Measurements from ENCODE around the gene KIAA1549. TPM values are rescaled to one million over a fixed set of nuclear protein-coding genes. Genes with fewer than 3 reads are reported as not detected.

The KIAA1549 gene
- total RNA-seq, 2 donors from 2014 or later, result 18.7 to 19.3 TPM

- Mint-ChIP-seq H3K27ac (no peak overlapping the region), H3K4me1 (peaks cover 29% of the 10 kb centered on the region), H3K4me3 (peak overlapping the region; percentile 62), H3K9me3 (peaks cover 2% of the 10 kb centered on the region), H3K27me3 (ENCODE audit: insufficient read depth) (peaks cover 13% of the 10 kb centered on the region), H3K36me3 (ENCODE audit: low read depth) (no peaks in the 10 kb centered on the region)
- TF ChIP-seq CTCF (conservative IDR thresholded peaks at IDR 0.05), result no peak
- Histone ChIP-seq H3K4me1 (ENCODE audit: control insufficient read depth, insufficient read depth, low read length) (peaks cover 3% of the 10 kb centered on the region), H3K27me3 (ENCODE audit: control insufficient read depth, insufficient read depth, low read length, poor library complexity, severe bottlenecking) (peaks cover 9% of the 10 kb centered on the region), H3K4me3 (ENCODE audit: low read length) (peak overlapping the region; percentile 77), H3K9me3 (ENCODE audit: control insufficient read depth, low read length) (no peaks in the 10 kb centered on the region), H3K9ac (ENCODE audit: extremely low read depth, low read length, poor library complexity, severe bottlenecking) (peak overlapping the region; percentile 54), H3K27ac (ENCODE audit: low read depth, low read length) (peak overlapping the region; percentile 72), H3K36me3 (ENCODE audit: control insufficient read depth, insufficient read depth, low read length) (no peaks in the 10 kb centered on the region)
- DNase-seq, result no peak
- 45 to 50% methylated on average over 10 to 14 of the region's 14 CpGs for WGBS, 2 experiments (ENCODE audit: insufficient coverage in 1 of 2, insufficient read length in 1 of 2)
These were observed 1.0 kb upstream of the KIAA1549 start for GRCh38 chr7:138982204-138982623.

DNA sequence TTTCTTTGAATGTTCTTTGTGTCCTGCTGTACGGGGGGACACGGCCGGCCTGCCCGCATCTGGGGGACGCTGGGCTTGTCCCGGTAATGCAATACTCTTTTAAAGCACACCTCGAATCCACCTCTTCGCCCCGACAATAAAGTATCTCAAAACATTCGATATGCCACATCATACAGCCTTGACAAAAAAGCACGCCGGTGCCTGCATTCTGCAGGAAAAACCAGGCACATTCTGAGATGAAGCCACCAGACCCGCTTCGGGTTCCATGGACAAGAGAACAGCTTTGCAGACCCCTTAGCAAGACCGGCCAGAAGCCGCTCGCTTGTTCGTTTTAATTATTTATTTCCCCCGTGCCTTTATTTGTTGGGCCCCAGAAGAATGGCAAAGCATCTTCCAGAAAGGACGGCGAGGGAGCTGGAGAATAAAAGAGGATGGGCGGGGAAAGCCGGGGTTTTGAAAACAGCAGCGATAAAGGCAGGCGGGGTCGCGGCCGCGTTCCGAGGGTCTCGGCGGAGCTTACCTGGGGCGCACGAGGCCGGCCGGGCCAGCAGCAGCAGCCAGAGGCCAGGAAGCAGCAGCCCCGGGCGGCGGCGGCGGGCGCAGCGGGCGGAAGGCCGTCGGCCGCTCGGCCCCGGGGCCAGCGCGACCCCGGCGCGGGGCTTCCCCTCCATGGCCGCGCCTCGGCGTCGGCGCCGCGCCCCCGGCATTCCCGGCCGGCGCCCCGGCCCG, 462 bp downstream of the KIAA1549 start:
- Mint-ChIP-seq H3K27me3 (ENCODE audit: insufficient read depth) (peaks cover 13% of the 10 kb centered on the region), H3K4me3 (peak overlapping the region; percentile 92), H3K4me1 (peaks cover 33% of the 10 kb centered on the region), H3K36me3 (ENCODE audit: low read depth) (no peaks in the 10 kb centered on the region), H3K27ac (peak overlapping the region; percentile 88), H3K9me3 (no peaks in the 10 kb centered on the region)
- WGBS, 2 experiments (ENCODE audit: insufficient coverage in 1 of 2, insufficient read length in 1 of 2), result 0% methylated on average over 3 to 68 of the region's 68 CpGs
- no peaks in the 10 kb centered on the region for H3K9me3 ChIP-seq (ENCODE audit: control insufficient read depth, low read length)
- H3K27me3 ChIP-seq (ENCODE audit: control insufficient read depth, insufficient read depth, low read length, poor library complexity, severe bottlenecking), result peaks cover 9% of the 10 kb centered on the region
- DNase-seq, result peak; percentile 76
- peak overlapping the region; percentile 75 for H3K9ac ChIP-seq (ENCODE audit: extremely low read depth, low read length, poor library complexity, severe bottlenecking)
- H3K4me1 ChIP-seq (ENCODE audit: control insufficient read depth, insufficient read depth, low read length), result peaks cover 3% of the 10 kb centered on the region
- TF ChIP-seq CTCF (conservative IDR thresholded peaks at IDR 0.05), result no peak
- peak overlapping the region; percentile 40 for H3K27ac ChIP-seq (ENCODE audit: low read depth, low read length)
- H3K36me3 ChIP-seq (ENCODE audit: control insufficient read depth, insufficient read depth, low read length), result no peaks in the 10 kb centered on the region
- peak overlapping the region; percentile 89 for H3K4me3 ChIP-seq (ENCODE audit: low read length)

DNA sequence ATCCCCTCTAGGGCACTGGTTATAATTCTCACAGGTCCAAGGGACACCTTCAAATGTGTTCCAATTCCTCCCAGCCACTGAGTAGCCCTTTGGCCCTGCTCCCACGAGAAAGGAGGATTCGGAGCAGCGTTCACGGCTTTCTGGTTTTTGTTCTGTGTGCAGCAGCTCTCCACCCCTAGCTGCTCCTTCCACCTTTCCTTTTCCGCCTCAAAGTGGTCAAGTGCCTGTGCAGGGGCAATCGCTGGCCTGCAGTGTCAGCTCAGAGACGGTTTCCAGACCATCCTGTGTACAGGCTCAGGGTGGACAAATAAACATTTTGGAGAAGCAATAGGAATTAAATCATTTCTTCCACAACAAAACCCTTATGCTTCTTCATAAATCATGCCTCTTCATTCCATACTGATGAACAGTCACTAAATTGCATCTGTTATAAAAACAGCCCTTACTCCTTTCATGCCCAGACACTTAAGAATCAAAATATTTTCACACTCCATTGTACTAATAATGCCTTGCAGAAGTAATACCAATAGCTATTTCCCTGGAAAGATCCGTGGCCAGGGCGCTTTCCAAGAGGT, 1.1 kb downstream of the KIAA1549 start:
- H3K9me3 Mint-ChIP-seq, result no peaks in the 10 kb centered on the region
- no peak for TF ChIP-seq CTCF (conservative IDR thresholded peaks at IDR 0.05)
- Histone ChIP-seq H3K9me3 (ENCODE audit: control insufficient read depth, low read length) (no peaks in the 10 kb centered on the region), H3K9ac (ENCODE audit: extremely low read depth, low read length, poor library complexity, severe bottlenecking) (peak overlapping the region; percentile 75), H3K27ac (ENCODE audit: low read depth, low read length) (no peak overlapping the region), H3K36me3 (ENCODE audit: control insufficient read depth, insufficient read depth, low read length) (no peaks in the 10 kb centered on the region), H3K4me1 (ENCODE audit: control insufficient read depth, insufficient read depth, low read length) (peaks cover 4% of the 10 kb centered on the region), H3K4me3 (ENCODE audit: low read length) (peak overlapping the region; percentile 89), H3K27me3 (ENCODE audit: control insufficient read depth, insufficient read depth, low read length, poor library complexity, severe bottlenecking) (peaks cover 9% of the 10 kb centered on the region)
- peaks cover 13% of the 10 kb centered on the region for H3K27me3 Mint-ChIP-seq (ENCODE audit: insufficient read depth)
- H3K36me3 Mint-ChIP-seq (ENCODE audit: low read depth), result no peaks in the 10 kb centered on the region
- H3K27ac Mint-ChIP-seq, result peak overlapping the region; percentile 88
- peak overlapping the region; percentile 92 for H3K4me3 Mint-ChIP-seq
- DNase-seq, result no peak
- H3K4me1 Mint-ChIP-seq, result peaks cover 39% of the 10 kb centered on the region
- 37 to 41% methylated on average over 2 to 9 of the region's 9 CpGs for WGBS, 2 experiments (ENCODE audit: insufficient coverage in 1 of 2, insufficient read length in 1 of 2)

Data from endodermal cell (in vitro differentiated cells).